ENCODE data around the gene PRKCE. TPM values are rescaled to one million over a fixed set of nuclear protein-coding genes. Genes with fewer than 3 reads are reported as not detected.

PRKCE gene
- total and polyA plus RNA-seq, 7 donors: 3.0 to 22.8 (median 16.1) TPM

DNA sequence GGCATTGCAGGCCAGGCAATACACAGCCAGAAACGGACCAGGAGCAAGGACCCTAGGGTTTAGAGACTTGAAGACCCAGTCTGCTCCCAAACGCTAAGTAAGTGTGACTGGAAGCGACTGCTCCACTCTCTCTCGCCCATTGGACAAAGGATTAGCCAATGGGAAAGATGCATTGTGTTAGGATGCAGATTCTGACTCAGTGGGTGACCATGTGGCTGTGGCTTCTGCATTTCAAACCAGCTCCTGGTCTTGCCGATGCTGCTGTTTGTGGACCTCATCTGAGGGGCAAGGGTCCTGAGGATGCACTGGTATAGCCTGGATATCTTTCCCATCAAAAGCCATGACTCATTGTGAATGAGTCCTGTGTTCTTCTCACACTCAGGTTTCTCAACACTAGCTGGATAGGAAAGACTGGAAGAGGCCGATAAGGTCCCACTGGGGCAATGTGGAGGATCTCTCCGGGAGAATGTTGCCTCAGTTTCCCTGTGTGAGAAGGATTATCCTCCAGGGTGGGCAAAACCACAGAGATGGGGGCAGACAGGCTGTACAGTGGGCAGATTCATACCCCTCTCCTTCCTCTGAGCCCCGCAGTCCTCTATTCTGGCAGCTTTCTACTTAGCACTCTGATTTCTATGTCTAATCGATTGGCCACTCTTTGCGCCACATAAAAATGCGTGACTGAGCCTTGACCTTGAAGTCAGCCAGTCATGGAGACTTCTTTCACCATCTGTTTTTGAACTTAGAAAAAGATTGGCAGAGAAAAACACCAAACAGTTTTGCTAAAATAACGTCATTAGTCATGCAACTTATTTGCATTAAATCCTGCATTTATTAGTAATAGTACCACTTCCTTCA, 257.1 kb downstream of the PRKCE start:
- Histone ChIP-seq H3K27me3 (ENCODE audit: insufficient read depth in 3 of 3, low read length in 2 of 3) (no peaks in the 10 kb centered on the region), H3K9me3 (no peaks in the 10 kb centered on the region), H3K4me3 (no peak overlapping the region), H3K27ac (no peak overlapping the region), H3K36me3 (ENCODE audit: insufficient read depth in 1 of 2, low read depth in 1 of 2) (no peaks in the 10 kb centered on the region), H3K4me1 (peaks cover 3% of the 10 kb centered on the region)
- DNase-seq (no peak), ATAC-seq (peak in 3 of 4 donors; percentile 39 to 59 (median 55))
- 45 to 55% (median 49%) methylated on average over 12 of the region's 12 CpGs for WGBS, 3 donors
- TF ChIP-seq, protein P1, sequence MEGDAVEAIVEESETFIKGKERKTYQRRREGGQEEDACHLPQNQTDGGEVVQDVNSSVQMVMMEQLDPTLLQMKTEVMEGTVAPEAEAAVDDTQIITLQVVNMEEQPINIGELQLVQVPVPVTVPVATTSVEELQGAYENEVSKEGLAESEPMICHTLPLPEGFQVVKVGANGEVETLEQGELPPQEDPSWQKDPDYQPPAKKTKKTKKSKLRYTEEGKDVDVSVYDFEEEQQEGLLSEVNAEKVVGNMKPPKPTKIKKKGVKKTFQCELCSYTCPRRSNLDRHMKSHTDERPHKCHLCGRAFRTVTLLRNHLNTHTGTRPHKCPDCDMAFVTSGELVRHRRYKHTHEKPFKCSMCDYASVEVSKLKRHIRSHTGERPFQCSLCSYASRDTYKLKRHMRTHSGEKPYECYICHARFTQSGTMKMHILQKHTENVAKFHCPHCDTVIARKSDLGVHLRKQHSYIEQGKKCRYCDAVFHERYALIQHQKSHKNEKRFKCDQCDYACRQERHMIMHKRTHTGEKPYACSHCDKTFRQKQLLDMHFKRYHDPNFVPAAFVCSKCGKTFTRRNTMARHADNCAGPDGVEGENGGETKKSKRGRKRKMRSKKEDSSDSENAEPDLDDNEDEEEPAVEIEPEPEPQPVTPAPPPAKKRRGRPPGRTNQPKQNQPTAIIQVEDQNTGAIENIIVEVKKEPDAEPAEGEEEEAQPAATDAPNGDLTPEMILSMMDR (IDR thresholded peaks at IDR 0.05): no peak
- intact Hi-C loops (cut with DNase I): no loop called here

DNA sequence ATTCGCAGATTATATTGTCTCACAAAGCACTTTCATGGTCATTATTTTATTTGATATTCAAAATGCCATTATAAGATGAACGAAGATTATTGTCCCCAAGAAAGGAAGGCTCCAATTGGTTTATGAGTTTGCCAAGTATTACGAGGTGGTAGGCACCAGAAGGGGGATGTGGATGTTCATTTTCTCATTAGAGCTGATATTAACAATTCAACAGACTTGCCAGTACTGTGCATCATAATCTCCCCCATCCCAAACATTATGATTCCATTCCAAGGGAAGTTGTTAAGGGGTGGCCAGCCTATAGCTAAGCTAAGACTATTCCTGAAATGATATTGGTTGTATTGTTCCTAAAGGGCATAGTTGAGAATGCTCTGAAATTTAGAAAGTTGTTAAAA, 257.7 kb downstream of the PRKCE start:
- DNase-seq (no peak), ATAC-seq (no peak)
- intact Hi-C loops (cut with DNase I): no loop called here
- Histone ChIP-seq H3K36me3 (ENCODE audit: insufficient read depth in 1 of 2, low read depth in 1 of 2) (no peaks in the 10 kb centered on the region), H3K4me3 (no peak overlapping the region), H3K9me3 (no peaks in the 10 kb centered on the region), H3K4me1 (peaks cover 3% of the 10 kb centered on the region), H3K27me3 (ENCODE audit: insufficient read depth in 3 of 3, low read length in 2 of 3) (no peaks in the 10 kb centered on the region), H3K27ac (no peak overlapping the region)
- WGBS, 3 donors: 35 to 57% (median 47%) methylated on average over 3 of the region's 3 CpGs
- TF ChIP-seq, protein P1 (IDR thresholded peaks at IDR 0.05): no peak

DNA sequence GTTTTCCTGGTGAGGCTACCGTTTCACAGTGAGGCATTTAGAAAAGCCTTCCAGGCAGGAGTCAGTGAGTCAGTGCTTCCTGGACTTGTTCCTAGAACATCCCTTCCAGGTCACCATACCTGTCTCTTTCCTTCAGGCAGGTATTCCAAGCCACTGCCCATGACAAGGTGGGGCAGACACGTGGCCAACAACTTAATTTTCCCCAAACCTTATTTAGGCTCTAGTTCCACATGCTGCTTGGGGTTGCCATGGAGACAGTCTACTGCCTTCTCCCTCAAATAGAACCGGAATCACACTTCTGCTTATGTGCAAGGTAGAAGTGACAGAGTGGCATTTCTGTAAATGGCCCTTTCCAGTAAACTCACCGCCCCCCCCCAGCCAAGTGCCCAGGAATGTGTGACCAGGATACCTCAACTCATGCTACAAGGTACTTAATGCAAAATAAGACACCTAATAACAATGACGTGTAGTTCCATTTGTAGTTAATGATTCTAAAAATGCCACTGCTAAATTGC, 258.3 kb downstream of the PRKCE start:
- no peak overlapping the region for H3K4me3 ChIP-seq
- H3K4me1 ChIP-seq: peaks cover 3% of the 10 kb centered on the region
- no peaks in the 10 kb centered on the region for H3K27me3 ChIP-seq (ENCODE audit: insufficient read depth in 3 of 3, low read length in 2 of 3)
- WGBS, 3 donors: 57 to 67% (median 65%) methylated on average over 5 of the region's 5 CpGs
- TF ChIP-seq, protein P1 (IDR thresholded peaks at IDR 0.05): no peak
- DNase-seq (no peak), ATAC-seq (peak; percentile 55 to 81 (median 68))
- no peaks in the 10 kb centered on the region for H3K9me3 ChIP-seq
- intact Hi-C loops (cut with DNase I): no loop called here
- H3K36me3 ChIP-seq (ENCODE audit: insufficient read depth in 1 of 2, low read depth in 1 of 2): no peaks in the 10 kb centered on the region
- no peak overlapping the region for H3K27ac ChIP-seq

DNA sequence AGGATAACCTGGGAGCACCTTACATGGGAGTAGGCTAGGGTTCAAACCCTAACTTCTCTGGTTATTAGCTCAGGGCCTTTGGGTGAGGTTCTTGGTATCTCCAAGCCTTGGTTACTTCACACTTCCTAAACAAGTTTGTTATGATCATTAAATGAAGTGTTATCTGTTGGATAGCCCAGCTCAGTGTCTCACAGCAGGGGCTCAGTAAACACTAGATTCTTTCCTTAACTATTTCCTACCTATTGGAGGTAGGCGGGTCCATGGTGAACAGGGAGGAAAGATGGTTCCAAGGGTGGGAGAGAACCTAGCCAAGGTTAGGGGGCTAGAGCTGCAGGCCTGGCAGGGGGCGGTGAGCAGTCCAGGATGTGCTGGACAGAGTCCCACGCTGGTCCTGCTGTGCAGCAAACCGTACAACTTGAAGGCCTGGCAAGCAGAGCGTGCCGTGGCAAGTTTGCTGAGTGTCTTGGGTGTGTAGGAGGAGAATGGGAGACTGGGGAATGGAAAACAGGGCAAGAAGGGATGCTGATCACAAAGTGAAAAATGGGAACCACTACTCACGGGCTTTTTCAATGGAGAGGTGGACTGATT, 259.1 kb downstream of the PRKCE start:
- TF ChIP-seq, protein P1 (IDR thresholded peaks at IDR 0.05): no peak

More for the DNA sequence above, 259.1 kb downstream of the PRKCE start:
- peaks cover 3% of the 10 kb centered on the region for H3K4me1 ChIP-seq
- no peaks in the 10 kb centered on the region for H3K9me3 ChIP-seq
- H3K27me3 ChIP-seq (ENCODE audit: insufficient read depth in 3 of 3, low read length in 2 of 3): no peaks in the 10 kb centered on the region
- 85 to 94% (median 87%) methylated on average over 7 of the region's 7 CpGs for WGBS, 3 donors
- no peak overlapping the region for H3K4me3 ChIP-seq
- H3K36me3 ChIP-seq (ENCODE audit: insufficient read depth in 1 of 2, low read depth in 1 of 2): no peaks in the 10 kb centered on the region
- no peak overlapping the region for H3K27ac ChIP-seq
- intact Hi-C loops (cut with DNase I): no loop called here
- ATAC-seq: no peak
- DNase-seq: no peak

All from psoas muscle (tissue), 8 donors.